Suprapubic skin (tissue), 4 donors: ENCODE measurements around the gene CCDC13. TPM values are rescaled to one million over a fixed set of nuclear protein-coding genes. Genes with fewer than 3 reads are reported as not detected.

Experiments
- DNase-seq, 2 donors: peaks; one replicate each; pipeline ENCODE4 v3.0.0-alpha.2; 2019; ENCODE audit warnings: low spot score in 2 of 2
- H3K27ac ChIP-seq: fragments of 200-600 bp; sonication (generic); one replicate; pipeline ENCODE4 v1.5.1; 2019
- H3K27me3 ChIP-seq: fragments of 200-600 bp; sonication (generic); one replicate; pipeline ENCODE4 v1.5.1; 2019
- H3K36me3 ChIP-seq: fragments of 200-600 bp; sonication (generic); one replicate; pipeline ENCODE4 v1.5.1; 2019
- H3K4me1 ChIP-seq: fragments of 200-600 bp; sonication (generic); one replicate; pipeline ENCODE4 v1.5.1; 2019
- H3K4me3 ChIP-seq: fragments of 200-600 bp; sonication (generic); one replicate; pipeline ENCODE4 v1.5.1; 2019; ENCODE audit warnings: mild to moderate bottlenecking
- H3K9me3 ChIP-seq: fragments of 200-600 bp; sonication (generic); one replicate; pipeline ENCODE4 v1.5.1; 2019
- EP300 ChIP-seq: sonication (generic); formaldehyde crosslinking; IDR thresholded peaks from one replicate; pipeline ENCODE4 v1.6.1; 2017; ENCODE audit warnings: antibody characterized with exemption
- POLR2A ChIP-seq, 2 donors: fragments of 450-650 bp; IDR thresholded peaks; one replicate each; pipeline ENCODE4 v1.6.1; 2017; ENCODE audit warnings: antibody characterized with exemption in 2 of 2, mild to moderate bottlenecking in 2 of 2, moderate library complexity in 2 of 2
- POLR2AphosphoS5 ChIP-seq, 3 donors: sonication (generic); formaldehyde crosslinking; IDR thresholded peaks; one replicate each; pipeline ENCODE4 v1.6.1; 2017; ENCODE audit warnings: antibody characterized with exemption in 3 of 3
- WGBS: methylation state at CpG from one replicate; pipeline ENCODE4 v1.1.5; 2018; 5-methylcytosine and 5-hydroxymethylcytosine counted together
- total RNA-seq, 4 donors: library from RNA; depleted of rRNA; stranded (reverse); fragments of >200 nt; gene quantifications; one replicate each; pipeline ENCODE4 v1.1.0, GENCODE V29; 2016
- TF ChIP-seq, protein P1 (sequence below), 2 donors: fragments of 200-600 bp in 1 of 2; fragments of 450-650 bp in 1 of 2; sonication (generic) in 1 of 2; IDR thresholded peaks; one replicate each; pipeline ENCODE4 v1.5.1; 2016 to 2019; ENCODE audit warnings: antibody characterized with exemption in 2 of 2, mild to moderate bottlenecking in 1 of 2, moderate library complexity in 1 of 2

CCDC13 gene, protein sequence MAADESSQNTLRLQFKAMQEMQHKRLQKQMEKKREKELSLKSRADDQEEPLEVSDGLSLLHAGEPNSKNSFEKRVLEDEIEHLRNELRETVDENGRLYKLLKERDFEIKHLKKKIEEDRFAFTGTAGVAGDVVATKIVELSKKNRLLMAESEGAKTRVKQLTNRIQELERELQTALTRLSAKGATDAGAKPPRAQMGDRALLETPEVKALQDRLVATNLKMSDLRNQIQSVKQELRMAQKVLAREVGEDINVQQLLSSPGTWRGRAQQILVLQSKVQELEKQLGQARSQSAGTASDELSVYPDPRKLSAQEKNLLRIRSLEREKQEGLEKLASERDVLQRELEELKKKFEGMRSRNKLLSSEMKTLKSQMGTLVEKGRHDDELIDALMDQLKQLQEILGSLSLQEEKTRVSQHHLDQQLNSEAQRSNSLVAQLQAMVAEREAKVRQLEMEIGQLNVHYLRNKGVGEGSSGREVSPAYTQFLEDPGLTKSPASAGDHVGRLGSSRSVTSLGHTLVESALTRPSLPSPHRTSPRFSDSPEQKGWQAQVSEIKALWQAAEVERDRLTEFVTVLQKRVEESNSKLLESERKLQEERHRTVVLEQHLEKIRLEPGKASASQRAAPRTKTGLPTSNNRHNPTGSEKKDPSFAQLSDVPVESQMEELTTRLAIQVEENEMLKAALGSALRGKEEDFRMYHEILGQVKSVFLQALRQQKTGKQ
- under 1 TPM in 1 of 4 donors, not detected in 3; 0.89 TPM for total RNA-seq

DNA sequence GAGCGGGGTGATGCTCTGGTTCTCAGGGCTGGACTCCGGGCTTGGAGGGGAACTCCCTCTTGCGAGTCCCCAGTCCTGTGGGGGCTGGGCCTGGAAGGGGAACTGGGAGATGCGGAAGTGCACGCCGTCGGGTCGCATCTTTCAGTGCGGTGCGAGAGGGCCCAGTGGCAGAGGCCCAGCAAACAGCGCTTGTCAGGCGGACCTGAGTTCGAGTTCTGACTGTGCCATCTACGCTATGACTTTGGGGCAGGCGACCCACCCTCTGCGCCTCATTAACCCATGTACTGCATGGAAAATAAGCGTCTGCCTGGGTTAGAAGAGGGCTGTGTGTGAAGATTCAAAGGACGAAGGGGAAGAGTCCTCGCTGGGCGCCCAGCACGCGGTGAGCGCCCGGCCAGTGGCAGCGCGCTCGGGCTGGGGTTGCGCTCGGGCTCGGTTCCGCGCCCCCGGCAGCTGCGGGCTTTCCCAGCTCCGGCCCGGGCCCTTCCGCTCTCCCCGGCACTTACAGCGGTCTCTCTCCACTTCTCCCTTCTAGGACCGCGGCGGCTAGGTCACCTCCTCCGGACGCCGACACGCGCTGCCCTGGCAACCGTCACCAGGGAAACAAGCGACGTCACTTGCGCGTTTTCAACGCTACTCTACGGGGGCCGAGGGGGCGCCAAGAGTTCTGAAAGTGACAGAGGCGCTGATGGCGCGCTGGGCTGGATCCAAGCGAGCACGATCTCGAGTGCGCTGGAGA is at the start of gene CCDC13:
Gene CCDC13 (minus strand): TSS at position 584 of the 739 bp plus-strand sequence. CDS start 14,908 bp downstream, outside the sequence.
- peak; percentile 97 for DNase-seq
- Histone ChIP-seq H3K4me3 (peak within 1 kb of the TSS; percentile 51), H3K9me3 (no peaks in the 10 kb centered on the region), H3K36me3 (no peaks in the 10 kb centered on the region), H3K4me1 (peaks cover 14% of the 10 kb centered on the region), H3K27me3 (no peaks in the 10 kb centered on the region), H3K27ac (peak within 1 kb of the TSS; percentile 51)
- no peak for TF ChIP-seq EP300
- TF ChIP-seq, protein P1, sequence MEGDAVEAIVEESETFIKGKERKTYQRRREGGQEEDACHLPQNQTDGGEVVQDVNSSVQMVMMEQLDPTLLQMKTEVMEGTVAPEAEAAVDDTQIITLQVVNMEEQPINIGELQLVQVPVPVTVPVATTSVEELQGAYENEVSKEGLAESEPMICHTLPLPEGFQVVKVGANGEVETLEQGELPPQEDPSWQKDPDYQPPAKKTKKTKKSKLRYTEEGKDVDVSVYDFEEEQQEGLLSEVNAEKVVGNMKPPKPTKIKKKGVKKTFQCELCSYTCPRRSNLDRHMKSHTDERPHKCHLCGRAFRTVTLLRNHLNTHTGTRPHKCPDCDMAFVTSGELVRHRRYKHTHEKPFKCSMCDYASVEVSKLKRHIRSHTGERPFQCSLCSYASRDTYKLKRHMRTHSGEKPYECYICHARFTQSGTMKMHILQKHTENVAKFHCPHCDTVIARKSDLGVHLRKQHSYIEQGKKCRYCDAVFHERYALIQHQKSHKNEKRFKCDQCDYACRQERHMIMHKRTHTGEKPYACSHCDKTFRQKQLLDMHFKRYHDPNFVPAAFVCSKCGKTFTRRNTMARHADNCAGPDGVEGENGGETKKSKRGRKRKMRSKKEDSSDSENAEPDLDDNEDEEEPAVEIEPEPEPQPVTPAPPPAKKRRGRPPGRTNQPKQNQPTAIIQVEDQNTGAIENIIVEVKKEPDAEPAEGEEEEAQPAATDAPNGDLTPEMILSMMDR (IDR thresholded peaks at IDR 0.05), result no peak
- peak in 1 of 3 donors; percentile 68 for TF ChIP-seq POLR2AphosphoS5 (IDR thresholded peaks at IDR 0.05)
- TF ChIP-seq POLR2A (IDR thresholded peaks at IDR 0.05), result peak in 1 of 2 donors; percentile 5
- 6% methylated on average over 40 of the region's 63 CpGs for WGBS

DNA sequence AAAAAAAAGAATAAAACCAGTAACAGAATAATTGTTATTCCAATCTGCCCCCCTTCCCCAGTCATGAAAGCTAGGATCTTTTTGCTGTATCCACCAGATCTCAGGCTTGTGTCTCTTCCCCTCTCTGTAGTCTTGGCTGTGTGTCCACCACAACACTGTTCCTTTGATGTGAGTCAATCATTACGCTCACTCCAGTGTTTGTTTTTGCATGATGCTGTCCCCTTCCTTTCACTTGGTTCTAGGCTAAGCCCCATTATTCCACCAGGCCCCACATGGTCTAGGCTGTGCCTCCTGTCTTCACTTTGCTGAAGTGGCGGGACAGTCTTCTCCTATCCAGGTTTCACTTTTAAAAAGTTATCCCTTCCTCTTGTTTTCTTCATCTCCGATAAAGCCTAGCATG is 49.8 kb upstream of the CCDC13 start:
- no peak overlapping the region for H3K27ac ChIP-seq
- 69% methylated on average over 3 of the region's 3 CpGs for WGBS
- H3K27me3 ChIP-seq, result no peaks in the 10 kb centered on the region

GRCh38 chr3:42820746-42821051 is 47.6 kb upstream of the CCDC13 start:
- 78% methylated on average over 6 of the region's 6 CpGs for WGBS
- DNase-seq, result no peak
- TF ChIP-seq EP300, result no peak
- TF ChIP-seq, protein P1 (IDR thresholded peaks at IDR 0.05), result no peak
- no peak for TF ChIP-seq POLR2A (IDR thresholded peaks at IDR 0.05)
- H3K27me3 ChIP-seq, result no peaks in the 10 kb centered on the region
- H3K27ac ChIP-seq, result no peak overlapping the region
- H3K9me3 ChIP-seq, result no peaks in the 10 kb centered on the region
- no peak overlapping the region for H3K4me3 ChIP-seq
- H3K4me1 ChIP-seq, result peaks cover 24% of the 10 kb centered on the region
- no peaks in the 10 kb centered on the region for H3K36me3 ChIP-seq

More for the DNA sequence above, 49.8 kb upstream of the CCDC13 start:
- TF ChIP-seq POLR2A (IDR thresholded peaks at IDR 0.05) (no peak), POLR2AphosphoS5 (IDR thresholded peaks at IDR 0.05) (no peak), EP300 (no peak)
- TF ChIP-seq, protein P1 (IDR thresholded peaks at IDR 0.05), result no peak
- Histone ChIP-seq H3K4me3 (no peak overlapping the region), H3K4me1 (peaks cover 20% of the 10 kb centered on the region), H3K9me3 (no peaks in the 10 kb centered on the region), H3K36me3 (no peaks in the 10 kb centered on the region)
- no peak for DNase-seq

- no peak for DNase-seq
- TF ChIP-seq POLR2AphosphoS5 (IDR thresholded peaks at IDR 0.05), result no peak
Measured at GRCh38 chr3:42819351-42819965, 46.4 kb upstream of the CCDC13 start.

GRCh38 chr3:42815826-42816225 is 42.8 kb upstream of the CCDC13 start:
- WGBS, result 88% methylated on average over 2 of the region's 2 CpGs
- no peak for TF ChIP-seq POLR2A (IDR thresholded peaks at IDR 0.05)
- TF ChIP-seq, protein P1 (IDR thresholded peaks at IDR 0.05), result no peak
- no peak for TF ChIP-seq POLR2AphosphoS5 (IDR thresholded peaks at IDR 0.05)
- TF ChIP-seq EP300, result no peak
- Histone ChIP-seq H3K9me3 (no peaks in the 10 kb centered on the region), H3K4me1 (peaks cover 35% of the 10 kb centered on the region), H3K27me3 (no peaks in the 10 kb centered on the region), H3K4me3 (no peak overlapping the region), H3K36me3 (no peaks in the 10 kb centered on the region), H3K27ac (no peak overlapping the region)
- no peak for DNase-seq

More at GRCh38 chr3:42819351-42819965, 46.4 kb upstream of the CCDC13 start:
- H3K27ac ChIP-seq, result no peak overlapping the region
- H3K36me3 ChIP-seq, result no peaks in the 10 kb centered on the region
- 36% methylated on average over 2 of the region's 2 CpGs for WGBS
- H3K27me3 ChIP-seq, result no peaks in the 10 kb centered on the region
- H3K9me3 ChIP-seq, result no peaks in the 10 kb centered on the region
- peaks cover 35% of the 10 kb centered on the region for H3K4me1 ChIP-seq
- no peak overlapping the region for H3K4me3 ChIP-seq
